Measurements from ENCODE around the gene DEFB124.
A peak's percentile ranks its signal among the peaks of the same experiment; 100 is the strongest.
"Not testable (repeated sequence)": the region's sequence is repeated elsewhere in the genome, so short reads cannot be mapped to it uniquely, and the experiment has no call there.

Gene DEFB124

GRCh38 chr20:31485450-31486339 is 10.8 kb upstream of the DEFB124 start:
- no peak for DNase-seq

DNA sequence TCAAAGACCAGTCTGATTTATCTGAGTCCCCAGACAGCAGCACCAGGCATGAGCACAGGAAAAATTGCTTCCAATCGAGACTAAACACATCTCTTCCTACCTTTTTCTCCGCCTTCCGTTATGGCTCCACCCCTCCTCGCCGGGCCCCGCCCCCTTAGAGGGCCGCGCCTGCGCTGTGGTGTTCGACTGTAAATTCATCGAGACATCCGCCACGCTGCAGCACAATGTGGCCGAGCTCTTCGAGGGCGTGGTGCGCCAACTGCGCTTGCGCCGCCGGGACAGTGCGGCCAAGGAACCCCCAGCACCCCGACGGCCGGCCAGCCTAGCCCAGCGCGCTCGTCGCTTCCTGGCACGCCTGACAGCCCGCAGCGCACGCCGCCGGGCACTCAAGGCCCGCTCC is 9.1 kb upstream of the DEFB124 start:
- no peak for DNase-seq

DNA sequence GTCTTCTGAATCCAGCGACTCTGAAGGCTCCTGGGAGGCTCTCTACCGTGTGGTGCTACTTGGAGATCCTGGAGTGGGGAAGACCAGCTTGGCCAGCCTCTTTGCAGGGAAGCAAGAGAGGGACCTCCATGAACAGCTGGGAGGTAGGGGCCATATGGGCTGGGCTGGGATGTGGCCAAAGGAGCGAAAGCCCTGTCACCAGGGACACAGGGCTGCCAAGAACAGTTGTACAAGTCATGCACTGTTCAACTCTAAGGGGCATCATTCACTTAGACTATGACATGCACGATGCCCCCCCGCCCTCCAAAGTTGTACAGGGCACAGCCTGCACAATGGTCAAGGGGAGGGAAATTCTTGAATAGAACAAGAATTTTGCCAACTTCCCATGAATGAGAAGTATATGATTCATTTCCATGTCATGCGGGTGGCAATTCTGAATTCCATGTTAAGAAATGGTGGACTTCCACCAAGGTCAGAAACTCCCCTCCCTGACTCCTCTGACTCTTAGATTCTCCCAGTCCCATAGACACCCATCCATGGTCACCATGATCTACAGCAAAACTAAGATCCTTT is 1.8 kb upstream of the DEFB124 start:
- no peak for DNase-seq

DNA sequence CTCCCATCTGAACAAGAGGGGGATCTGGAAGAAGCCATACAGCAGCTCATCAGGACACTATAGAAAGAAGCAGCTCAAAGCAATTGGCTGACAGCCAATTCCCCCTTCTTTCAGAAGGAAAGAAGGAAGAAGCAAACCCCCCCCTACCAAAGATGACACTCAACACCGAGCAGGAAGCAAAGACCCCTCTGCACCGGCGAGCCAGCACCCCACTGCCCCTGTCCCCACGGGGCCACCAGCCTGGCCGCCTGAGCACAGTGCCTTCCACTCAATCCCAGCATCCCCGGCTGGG is 1.3 kb upstream of the DEFB124 start:
- DNase-seq: no peak

- no peak for DNase-seq
Observed at GRCh38 chr20:31475472-31476293, 756 bp upstream of the DEFB124 start.

- no peak for DNase-seq
Observed at GRCh38 chr20:31474097-31474436, 860 bp downstream of the DEFB124 start.

DNA sequence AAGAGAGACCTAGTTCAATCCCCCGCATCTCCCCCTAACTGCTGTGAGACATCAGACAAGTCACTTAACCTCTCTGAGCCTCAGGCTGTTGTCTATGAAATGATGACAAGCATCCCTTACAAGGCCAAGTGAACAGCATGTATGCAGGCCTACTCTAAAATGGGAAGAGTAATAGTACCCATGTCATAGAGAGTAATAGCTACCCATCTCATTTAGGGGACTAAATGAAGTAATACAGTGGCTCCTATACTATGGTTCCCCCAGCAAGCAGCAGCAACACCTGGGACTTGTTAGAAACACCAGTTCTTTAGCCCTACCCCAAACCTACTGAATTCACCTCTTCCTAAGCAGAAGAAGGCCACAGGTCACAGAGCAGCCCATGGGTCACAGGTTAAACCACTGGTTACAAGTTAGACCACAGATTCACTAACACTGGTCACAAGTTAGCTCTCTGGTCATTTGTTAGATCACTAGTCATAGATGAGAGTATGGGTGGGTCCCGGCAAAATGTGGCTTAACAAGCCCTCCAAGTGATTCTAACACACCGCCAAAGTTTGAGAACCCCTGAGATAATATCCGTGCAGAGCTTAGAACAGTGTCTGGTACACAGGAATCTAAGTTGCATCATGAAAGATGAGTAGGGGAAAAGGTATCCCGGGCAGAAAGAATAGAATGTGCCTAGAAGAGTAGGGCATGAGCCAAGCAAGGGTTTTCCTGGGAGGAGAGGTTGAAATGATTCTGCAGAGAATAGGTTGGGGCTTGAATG is 1.4 kb downstream of the DEFB124 start:
- no peak for DNase-seq

- no peak for DNase-seq
Observed at GRCh38 chr20:31472395-31473330, 2.3 kb downstream of the DEFB124 start.

GRCh38 chr20:31470946-31471345 is 4.0 kb downstream of the DEFB124 start:
- not testable (repeated sequence) for DNase-seq

GRCh38 chr20:31454361-31454760 is 20.6 kb downstream of the DEFB124 start:
- DNase-seq: peak in 1 of 2 experiments; percentile 42

- no peak for DNase-seq
Observed at GRCh38 chr20:31452575-31452974, 22.4 kb downstream of the DEFB124 start.

GRCh38 chr20:31449511-31450414 is 25.2 kb downstream of the DEFB124 start:
- no peak for DNase-seq

- DNase-seq: no peak
Observed at GRCh38 chr20:31446084-31446819, 28.7 kb downstream of the DEFB124 start.

DNA sequence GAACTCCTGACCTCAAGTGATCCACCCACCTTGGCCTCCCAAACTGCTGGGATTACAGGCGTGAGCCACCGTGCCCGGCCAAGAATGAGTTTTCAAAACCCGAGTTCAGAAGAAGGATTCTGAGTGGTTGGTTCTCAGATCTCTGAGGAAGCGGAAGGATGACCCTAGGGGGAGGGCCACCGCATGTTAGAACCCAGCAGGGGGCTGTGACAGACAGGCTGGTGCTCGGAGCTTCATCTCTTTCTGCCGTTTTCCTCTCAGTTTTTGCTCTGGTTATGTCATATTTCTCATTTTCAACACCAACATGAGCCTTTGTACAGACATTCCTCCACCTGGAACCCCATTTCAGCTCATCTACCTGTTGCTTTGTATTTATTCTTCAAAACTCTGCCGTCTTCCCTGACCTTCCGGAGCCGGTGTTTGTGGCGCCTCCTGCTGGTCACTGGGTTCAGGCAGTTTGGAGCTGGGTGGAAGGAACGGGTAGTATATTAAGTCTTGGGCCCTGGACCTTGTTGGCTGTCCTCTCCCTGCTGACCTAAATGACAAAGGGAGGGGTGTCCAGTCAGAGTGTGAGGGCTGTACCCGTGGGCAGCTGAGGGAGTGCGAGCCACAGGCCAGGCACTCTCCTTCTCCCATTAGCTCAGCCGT is 34.8 kb downstream of the DEFB124 start, which contains the start of gene DEFB123:
TSS of gene DEFB123 (plus strand) at position 621 of the 648 bp plus-strand sequence. CDS start 67 bp downstream, outside the sequence.
- DNase-seq: no peak

GRCh38 chr20:31430568-31431115 is 44.3 kb downstream of the DEFB124 start:
- no peak for DNase-seq

- DNase-seq: not testable (repeated sequence)
Observed at GRCh38 chr20:31427576-31427975, 47.4 kb downstream of the DEFB124 start.

GRCh38 chr20:31426891-31427551 is 47.9 kb downstream of the DEFB124 start:
- not testable (repeated sequence) for DNase-seq

- DNase-seq: no peak
Observed at GRCh38 chr20:31425797-31426196, 49.1 kb downstream of the DEFB124 start.
